Colonic mucosa (tissue), 4 donors: ENCODE data around the gene ZMIZ1. TPM values are rescaled to one million over a fixed set of nuclear protein-coding genes. Genes with fewer than 3 reads are reported as not detected.
A peak's percentile ranks its signal among the peaks of the same experiment; 100 is the strongest.

Source experiments
- DNase-seq: peaks from one replicate; pipeline ENCODE4 v3.0.0-alpha.2; 2020
- H3K27ac ChIP-seq: fragments of 200-600 bp; one replicate; pipeline ENCODE4 v1.8.0; 2021
- H3K27me3 ChIP-seq: fragments of 200-600 bp; one replicate; pipeline ENCODE4 v1.8.0; 2021
- H3K36me3 ChIP-seq: fragments of 200-600 bp; one replicate; pipeline ENCODE4 v1.8.0; 2021
- H3K4me1 ChIP-seq: fragments of 200-600 bp; one replicate; pipeline ENCODE4 v1.8.0; 2021; ENCODE audit warnings: mild to moderate bottlenecking
- H3K4me3 ChIP-seq: fragments of 200-600 bp; one replicate; pipeline ENCODE4 v1.8.0; 2021
- H3K9ac ChIP-seq, 2 donors: one replicate each; pipeline ENCODE4 v1.7.0; 2013; ENCODE audit warnings: control low read depth in 2 of 2, low read depth in 2 of 2, low read length in 2 of 2
- H3K9me3 ChIP-seq: fragments of 200-600 bp; one replicate; pipeline ENCODE4 v1.8.0; 2021
- CTCF ChIP-seq: fragments of 200-600 bp; IDR thresholded peaks from one replicate; pipeline ENCODE4 v1.8.0; 2022; ENCODE audit warnings: antibody characterized with exemption, mild to moderate bottlenecking
- intact Hi-C: fragments of 100-400 bp; cut with DNase I; formaldehyde crosslinking; loops from one replicate; pipeline ENCODE4 v1.14.1; 2022
- total RNA-seq, 2 donors: library from RNA; stranded (reverse); fragmentation: NEBNext Ultra II Directional in 1 of 2; extraction: Animal tissue kit (Norgen Biotek cat#: 25700) in 1 of 2; gene quantifications; one replicate each; pipeline ENCODE4 v1.2.1, GENCODE V29; 2021
- donor health status: healthy.
- donor health status: DM: no; HTN: no; CAD: no.
- donor health status: DM: no; HTN: no; CAD: no.

The ZMIZ1 gene
- total RNA-seq, 2 donors from 2014 or later: 51.0 to 54.0 TPM

GRCh38 chr10:79070081-79070605 is 1.4 kb downstream of the ZMIZ1 start:
- no peaks in the 10 kb centered on the region for H3K27me3 ChIP-seq
- H3K36me3 ChIP-seq: no peaks in the 10 kb centered on the region
- peak overlapping the region; percentile 99 for H3K27ac ChIP-seq
- intact Hi-C loops: loop anchor here (5.0 kb wide), 1 partner anchor 127 kb away; no protein-coding TSS in a partner anchor
- H3K9me3 ChIP-seq: no peaks in the 10 kb centered on the region
- peak overlapping the region; percentile 79 for H3K4me3 ChIP-seq
- TF ChIP-seq CTCF: no peak
- DNase-seq: peak; percentile 58
- H3K4me1 ChIP-seq: peaks cover 28% of the 10 kb centered on the region
- H3K9ac ChIP-seq: peak overlapping the region; percentile 95 to 99

GRCh38 chr10:79070606-79071395 is 2.0 kb downstream of the ZMIZ1 start:
- intact Hi-C loops: loop anchor here (5.0 kb wide), 1 partner anchor 126 kb away; no protein-coding TSS in a partner anchor
- peak; percentile 95 for DNase-seq
- H3K4me3 ChIP-seq: peak overlapping the region; percentile 79
- peak overlapping the region; percentile 95 to 99 for H3K9ac ChIP-seq
- H3K9me3 ChIP-seq: no peaks in the 10 kb centered on the region
- H3K4me1 ChIP-seq: peaks cover 34% of the 10 kb centered on the region
- H3K27ac ChIP-seq: peak overlapping the region; percentile 99
- TF ChIP-seq CTCF: no peak
- no peaks in the 10 kb centered on the region for H3K27me3 ChIP-seq
- no peaks in the 10 kb centered on the region for H3K36me3 ChIP-seq

GRCh38 chr10:79071396-79071923 is 2.7 kb downstream of the ZMIZ1 start:
- Histone ChIP-seq H3K9ac (peak overlapping the region; percentile 95 to 99), H3K9me3 (no peaks in the 10 kb centered on the region), H3K27me3 (no peaks in the 10 kb centered on the region), H3K36me3 (no peaks in the 10 kb centered on the region), H3K4me1 (peaks cover 37% of the 10 kb centered on the region), H3K4me3 (peak overlapping the region; percentile 79), H3K27ac (peak overlapping the region; percentile 99)
- no peak for DNase-seq
- intact Hi-C loops: loop anchor here (5.0 kb wide), 1 partner anchor 126 kb away; no protein-coding TSS in a partner anchor
- no peak for TF ChIP-seq CTCF

GRCh38 chr10:79072041-79072441 is 3.3 kb downstream of the ZMIZ1 start:
- Histone ChIP-seq H3K9me3 (no peaks in the 10 kb centered on the region), H3K36me3 (no peaks in the 10 kb centered on the region), H3K27ac (peak overlapping the region; percentile 99), H3K4me1 (peaks cover 37% of the 10 kb centered on the region), H3K27me3 (no peaks in the 10 kb centered on the region), H3K4me3 (no peak overlapping the region), H3K9ac (peak overlapping the region; percentile 95 to 99)
- no peak for DNase-seq
- no peak for TF ChIP-seq CTCF
- intact Hi-C loops: loop anchor here (5.0 kb wide), 1 partner anchor 125 kb away; no protein-coding TSS in a partner anchor

GRCh38 chr10:79072994-79073645 is 4.4 kb downstream of the ZMIZ1 start:
- Histone ChIP-seq H3K9ac (peak overlapping the region; percentile 51 to 99), H3K36me3 (no peaks in the 10 kb centered on the region), H3K9me3 (no peaks in the 10 kb centered on the region), H3K4me1 (peaks cover 41% of the 10 kb centered on the region), H3K27ac (peak overlapping the region; percentile 99), H3K27me3 (no peaks in the 10 kb centered on the region), H3K4me3 (no peak overlapping the region)
- peak; percentile 41 for DNase-seq
- intact Hi-C loops: loop anchor here (5.0 kb wide), 1 partner anchor 124 kb away; no protein-coding TSS in a partner anchor
- no peak for TF ChIP-seq CTCF
